CD4-positive, alpha-beta T cell (primary cell): ENCODE data around the gene CXCL9. TPM values are rescaled to one million over a fixed set of nuclear protein-coding genes. Genes with fewer than 3 reads are reported as not detected.
"Not testable (repeated sequence)": the region's sequence is repeated elsewhere in the genome, so short reads cannot be mapped to it uniquely, and the experiment has no call there.

Experiments used
- ATAC-seq: fragments of 200-7000 bp; cut with Tn5 transposase; one replicate; pipeline ENCODE4 v1.10.0; 2022; ENCODE audit warnings: mild to moderate bottlenecking; ENCODE audit not compliant: poor library complexity
- CTCF ChIA-PET: fragments of 350-600 bp; sonication (Branson Sonifier 250); formaldehyde crosslinking; loops from one replicate; lab custom pipeline; 2021; ENCODE audit warnings: antibody characterized with exemption, inconsistent platforms; lab: Charles Lee
- POLR2A ChIA-PET: fragments of 350-600 bp; sonication (Branson Sonifier 250); formaldehyde crosslinking; loops from one replicate; lab custom pipeline; 2021; ENCODE audit warnings: antibody characterized with exemption, inconsistent platforms; lab: Charles Lee
- DNase-seq, 14 experiments: peaks; one replicate each; pipeline ENCODE4 v3.0.0-alpha.2; 2013 to 2020; ENCODE audit warnings: mixed read lengths in 2 of 14
- H3K27ac ChIP-seq, 2 donors: one replicate each; pipeline versions ENCODE4 v1.5.1 to v1.7.0; 2013; ENCODE audit warnings: low read length in 2 of 2, low read depth in 1 of 2, mild to moderate bottlenecking in 1 of 2
- H3K27me3 ChIP-seq, 2 experiments: 1 replicate in 1 of 2; 2 replicates in 1 of 2; pipeline versions ENCODE4 v1.6.1 to v1.7.0; 2013; ENCODE audit warnings: low read length in 2 of 2, control low read depth in 1 of 2, mild to moderate bottlenecking in 1 of 2, moderate library complexity in 1 of 2; ENCODE audit not compliant: insufficient read depth in 2 of 2, control insufficient read depth in 1 of 2
- H3K36me3 ChIP-seq: one replicate; pipeline ENCODE4 v1.6.1; 2013; ENCODE audit warnings: low read length, control low read depth; ENCODE audit not compliant: insufficient read depth
- H3K4me1 ChIP-seq: one replicate; pipeline ENCODE4 v1.6.1; 2013; ENCODE audit warnings: low read length, control low read depth; ENCODE audit not compliant: insufficient read depth
- H3K4me3 ChIP-seq: one replicate; pipeline ENCODE4 v1.5.1; 2013; ENCODE audit warnings: mild to moderate bottlenecking, low read length, moderate library complexity
- H3K9me3 ChIP-seq, 2 experiments: 1 replicate in 1 of 2; 2 replicates in 1 of 2; pipeline versions ENCODE4 v1.6.1 to v1.7.0; 2013; ENCODE audit warnings: low read length in 2 of 2, mild to moderate bottlenecking in 2 of 2, control low read depth in 1 of 2, moderate library complexity in 1 of 2; ENCODE audit not compliant: control insufficient read depth in 1 of 2, insufficient read depth in 1 of 2
- H3K27ac Mint-ChIP-seq: one replicate; pipeline ENCODE4 v1.8.0; 2020; ENCODE audit warnings: mixed read lengths
- H3K27me3 Mint-ChIP-seq: one replicate; pipeline ENCODE4 v1.8.0; 2021; ENCODE audit warnings: mixed read lengths
- H3K36me3 Mint-ChIP-seq: one replicate; pipeline ENCODE4 v1.8.0; 2021; ENCODE audit warnings: low read depth, mixed read lengths
- H3K4me1 Mint-ChIP-seq: one replicate; pipeline ENCODE4 v1.8.0; 2021; ENCODE audit warnings: low read depth, mixed read lengths
- H3K4me3 Mint-ChIP-seq: one replicate; pipeline ENCODE4 v1.8.0; 2020; ENCODE audit warnings: mild to moderate bottlenecking, mixed read lengths
- H3K9me3 Mint-ChIP-seq: one replicate; pipeline ENCODE4 v1.8.0; 2020; ENCODE audit warnings: mixed read lengths
- CTCF ChIP-seq: fragments of 200-600 bp; IDR thresholded peaks from one replicate; pipeline ENCODE4 v1.8.0; 2022; ENCODE audit warnings: antibody characterized with exemption, mild to moderate bottlenecking
- intact Hi-C, 2 experiments: fragments of 100-400 bp; cut with DNase I in 1 of 2; cut with micrococcal nuclease in 1 of 2; formaldehyde crosslinking; loops; one replicate each; pipeline versions ENCODE4 v1.15.1 to v1.9.0; 2023 to 2025; cut with DNase I, micrococcal nuclease
- total RNA-seq, 174 experiments: library from RNA in 2 of 174; stranded (reverse) in 2 of 174; gene quantifications; one replicate each; pipeline ENCODE4 v1.2.3 and lab custom pipeline; 2021 to 2026

CXCL9 gene
- total RNA-seq, 2 experiments from 2014 or later = not detected

- CTCF ChIA-PET = interaction anchor here (0.6 kb wide), 1 partner anchor 228 kb away, joined by 3 read pairs; no protein-coding TSS in a partner anchor
- H3K36me3 ChIP-seq = peaks cover 74% of the 10 kb centered on the region
- not testable (repeated sequence) for H3K4me3 ChIP-seq
These were observed 52.5 kb downstream of the CXCL9 start for GRCh38 chr4:75954811-75955210.

GRCh38 chr4:75953509-75953908 is 53.8 kb downstream of the CXCL9 start:
- intact Hi-C loops = no loop called here
- Mint-ChIP-seq H3K27ac (no peak overlapping the region), H3K9me3 (no peaks in the 10 kb centered on the region), H3K36me3 (peaks cover 95% of the 10 kb centered on the region), H3K4me1 (no peaks in the 10 kb centered on the region), H3K27me3 (no peaks in the 10 kb centered on the region), H3K4me3 (no peak overlapping the region)
- ATAC-seq (no peak), DNase-seq (no peak)
- ChIA-PET CTCF (no interaction called here), POLR2A (interaction anchor here (0.7 to 2.2 kb wide), 2 partner anchors 13 to 253 kb away, joined by 3 to 10 read pairs; partner anchors contain the start of gene NAAA)
- H3K4me1 ChIP-seq = no peaks in the 10 kb centered on the region
- no peak overlapping the region for H3K27ac ChIP-seq
- peaks cover 74% of the 10 kb centered on the region for H3K36me3 ChIP-seq
- H3K9me3 ChIP-seq = no peaks in the 10 kb centered on the region
- H3K27me3 ChIP-seq = no peaks in the 10 kb centered on the region
- TF ChIP-seq CTCF = no peak
- H3K4me3 ChIP-seq = no peak overlapping the region

More at GRCh38 chr4:75954811-75955210, 52.5 kb downstream of the CXCL9 start:
- POLR2A ChIA-PET = interaction anchor here (2.2 kb wide), 1 partner anchor 15 kb away, joined by 10 read pairs; the partner anchor contains the start of gene NAAA
- intact Hi-C loops, H3K4me3 Mint-ChIP-seq, H3K9me3 ChIP-seq, H3K4me1 ChIP-seq, H3K27me3 ChIP-seq, ATAC-seq, H3K27me3 Mint-ChIP-seq, H3K4me1 Mint-ChIP-seq, H3K27ac Mint-ChIP-seq, H3K27ac ChIP-seq, DNase-seq, H3K9me3 Mint-ChIP-seq: not testable (repeated sequence)
- H3K36me3 Mint-ChIP-seq = peaks cover 95% of the 10 kb centered on the region

Other genes with a start within 250 kb of the CXCL9 start
- under 1 TPM; 0.49 to 0.56 TPM for gene PPEF2, start 105.1 kb downstream of the CXCL9 start, total RNA-seq
- gene NAAA, start 66.5 kb downstream of the CXCL9 start, total RNA-seq = 10 to 100 TPM; 32.6 to 33.3 TPM
- gene SDAD1, start 16.6 kb downstream of the CXCL9 start, total RNA-seq = 10 to 100 TPM; 21.2 to 21.9 TPM
- gene CXCL10, start 16.0 kb upstream of the CXCL9 start, total RNA-seq = not detected
- not detected for gene CXCL11, start 28.6 kb upstream of the CXCL9 start, total RNA-seq
- gene ART3, start 67.2 kb upstream of the CXCL9 start, total RNA-seq = not detected
- gene NUP54, start 140.9 kb upstream of the CXCL9 start, total RNA-seq = 100 to 1,000 TPM in 1 of 2 experiments, 10 to 100 TPM in 1; 94.1 to 108 TPM
- 10 to 100 TPM; 34.4 to 36.0 TPM for gene SCARB2, start 206.3 kb upstream of the CXCL9 start, total RNA-seq
- under 1 TPM; 0.34 to 0.74 TPM for gene FAM47E, start 244.2 kb upstream of the CXCL9 start, total RNA-seq